Smooth muscle cell of trachea (primary cell): Measurements from ENCODE around the gene MTMR8. TPM values are rescaled to one million over a fixed set of nuclear protein-coding genes. Genes with fewer than 3 reads are reported as not detected.

ENCODE experiments used
- total RNA-seq: library from RNA; depleted of rRNA; stranded (reverse); fragments of >200 nt; gene quantifications from 2 replicates; pipeline ENCODE4 v1.2.1, GENCODE V29; 2014

MTMR8 gene
- total RNA-seq = 1.2 and 1.3 TPM in 2 replicates

DNA sequence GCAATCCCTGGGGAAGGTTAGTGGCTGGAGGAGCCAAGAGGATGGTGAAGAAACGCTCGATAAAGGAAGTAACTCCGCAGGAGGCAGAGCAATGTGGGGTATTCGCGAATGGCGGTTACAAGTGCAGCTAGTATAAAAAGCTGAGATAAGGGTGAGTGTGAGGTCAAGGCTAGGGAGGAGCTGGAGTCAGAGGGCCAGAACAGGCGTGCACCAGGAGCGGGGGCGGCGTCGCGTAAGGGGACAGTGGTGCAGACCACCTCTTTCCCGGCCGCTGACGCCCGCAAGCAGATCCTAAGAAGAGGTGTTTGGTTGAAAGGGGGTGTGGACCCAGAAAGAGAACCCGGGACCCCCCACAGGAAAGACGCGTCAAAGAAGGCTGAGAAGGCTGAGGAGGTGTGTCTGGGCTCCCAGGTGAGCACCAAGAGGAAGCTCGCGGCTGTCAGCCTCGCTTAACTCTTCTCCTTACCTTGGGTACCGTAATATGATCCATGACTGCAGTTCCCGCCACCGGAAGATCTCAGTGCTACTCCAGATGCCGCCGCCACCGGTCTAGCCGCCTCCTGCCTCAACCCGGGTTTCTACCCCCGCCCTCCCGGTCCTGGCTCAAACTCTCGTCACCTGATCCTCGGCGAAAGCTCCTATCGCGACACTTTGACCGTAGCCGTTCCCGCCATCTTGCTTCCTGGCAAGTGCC is at the start of gene MTMR8:
MTMR8 (minus strand) TSS at position 579 of the 694 bp plus-strand sequence; CDS start at position 490, 89 bp downstream.

DNA sequence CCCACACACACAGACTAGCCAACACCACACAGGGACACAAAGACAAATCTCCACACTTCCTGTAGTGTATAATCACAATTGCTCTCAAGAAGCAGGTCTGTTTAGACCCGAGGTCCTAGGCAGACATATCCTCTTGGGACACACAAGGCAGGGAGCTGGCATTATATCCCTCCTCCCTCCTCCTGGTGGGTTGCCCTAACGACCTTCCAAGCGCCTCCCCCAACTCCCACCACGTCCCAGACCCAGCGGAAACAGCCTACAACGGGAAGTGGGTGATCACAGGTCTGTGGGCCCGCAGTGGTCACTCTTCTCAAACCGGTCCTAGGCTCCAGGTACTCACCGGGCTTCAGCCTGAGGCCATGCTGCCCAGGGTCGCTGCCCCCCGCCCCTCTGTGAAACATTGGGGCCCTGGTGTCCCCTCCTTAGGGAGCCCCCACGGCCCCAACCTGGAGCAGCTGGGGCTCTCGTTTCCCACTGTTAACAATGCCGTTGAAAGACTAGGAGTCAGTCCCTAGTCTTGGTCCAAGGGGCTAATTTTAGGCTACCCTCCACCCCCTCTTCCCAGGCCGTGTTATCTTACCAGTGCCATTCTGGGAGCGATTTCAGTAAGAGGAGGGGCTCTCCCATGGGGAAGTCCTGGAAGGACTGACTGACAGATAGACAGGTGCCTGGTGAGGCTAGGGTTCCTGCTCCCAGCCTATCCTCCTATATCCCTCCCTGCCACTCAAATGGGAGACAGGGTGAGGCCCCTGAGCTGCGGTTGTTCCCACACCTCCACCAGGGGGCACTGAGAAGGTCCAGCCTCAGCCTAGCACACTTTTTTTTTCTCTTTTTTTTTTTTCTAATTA is 164.9 kb downstream of the MTMR8 start, which contains the start of gene ASB12:
ASB12 (minus strand) TSS at position 485 of the 848 bp plus-strand sequence. CDS start 4,957 bp downstream, outside the sequence.

Other genes with a start within 250 kb of the MTMR8 start
- gene AMER1, start 189.7 kb downstream of the MTMR8 start, total RNA-seq = 2.0 and 3.3 TPM in 2 replicates
- gene ASB12, start 164.8 kb downstream of the MTMR8 start, total RNA-seq = under 0.01 TPM in 1 of 2 replicates, not detected in the other